Measurements from ENCODE around the gene COPS7A.
"Not testable (repeated sequence)": the region's sequence is repeated elsewhere in the genome, so short reads cannot be mapped to it uniquely, and the experiment has no call there.

COPS7A gene

GRCh38 chr12:6703631-6704030, 20.2 kb upstream of the COPS7A start:
- Histone ChIP-seq H3K27ac (ENCODE audit: low read length) (no peak overlapping the region), H3K36me3 (replicated peaks; ENCODE audit: insufficient read depth, low read length) (no peaks in the 10 kb centered on the region), H3K4me1 (ENCODE audit: low read length) (no peaks in the 10 kb centered on the region), H4K20me1 (ENCODE audit: insufficient read depth, low read length) (no peaks in the 10 kb centered on the region), H3K27me3 (replicated peaks; ENCODE audit: insufficient read depth, low read length) (peaks cover 63% of the 10 kb centered on the region), H2AFZ (ENCODE audit: low read length) (peak overlapping the region; percentile 42; the same call in 1 of the 2 replicates), H3K79me2 (ENCODE audit: low read length) (no peaks in the 10 kb centered on the region), H3F3A (ENCODE audit: insufficient read depth, low read length) (no peaks in the 10 kb centered on the region), H3K9ac (ENCODE audit: low read length) (no peak overlapping the region), H3K4me2 (ENCODE audit: low read depth, low read length) (no peak overlapping the region; the same call in 1 of the 2 replicates), H3K4me3 (ENCODE audit: low read length) (no peak overlapping the region), H3K9me2 (replicated peaks; ENCODE audit: insufficient read depth, low read length) (no peaks in the 10 kb centered on the region), H3K9me3 (replicated peaks; ENCODE audit: insufficient read depth, low read length) (no peaks in the 10 kb centered on the region)
- TF ChIP-seq EZH2 (optimal IDR thresholded peaks at IDR 0.05; ENCODE audit: low read depth, low read length), result no peak
- TF ChIP-seq EZH2phosphoT487 (IDR thresholded peaks at IDR 0.05; ENCODE audit: low read length), result no peak
- 0 out of 2 replicates have a peak, but pooled peaks have one; percentile 3 for TF ChIP-seq CTCF (IDR thresholded peaks at IDR 0.05; ENCODE audit: low read length)
- no peak for DNase-seq

DNA sequence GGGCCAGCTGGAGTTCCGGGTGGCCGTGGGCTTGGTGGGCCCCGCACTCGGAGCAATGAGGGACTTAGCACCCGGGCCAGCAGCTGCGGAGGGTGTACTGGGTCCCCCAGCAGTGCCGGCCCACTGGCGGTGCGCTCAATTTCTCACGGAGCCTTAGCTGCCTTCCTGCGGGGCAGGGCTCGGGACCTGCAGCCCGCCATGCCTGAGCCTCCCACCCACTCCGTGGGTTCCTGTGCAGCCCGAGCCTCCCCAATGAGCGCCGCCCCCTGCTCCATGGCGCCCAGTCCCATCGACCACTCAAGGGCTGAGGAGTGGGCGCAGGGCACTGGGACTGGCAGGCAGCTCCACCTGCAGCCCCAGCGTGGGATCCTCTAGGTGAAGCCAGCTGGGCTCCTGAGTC, 15.5 kb upstream of the COPS7A start:
- H3F3A ChIP-seq (ENCODE audit: insufficient read depth, low read length); H3K9me3 ChIP-seq (replicated peaks; ENCODE audit: insufficient read depth, low read length); H3K4me1 ChIP-seq (ENCODE audit: low read length); H3K4me2 ChIP-seq (ENCODE audit: low read depth, low read length); H4K20me1 ChIP-seq (ENCODE audit: insufficient read depth, low read length); H3K27ac ChIP-seq (ENCODE audit: low read length); DNase-seq; H2AFZ ChIP-seq (ENCODE audit: low read length); H3K9ac ChIP-seq (ENCODE audit: low read length); H3K79me2 ChIP-seq (ENCODE audit: low read length); H3K36me3 ChIP-seq (replicated peaks; ENCODE audit: insufficient read depth, low read length); H3K4me3 ChIP-seq (ENCODE audit: low read length); H3K9me2 ChIP-seq (replicated peaks; ENCODE audit: insufficient read depth, low read length): not testable (repeated sequence)
- H3K27me3 ChIP-seq (replicated peaks; ENCODE audit: insufficient read depth, low read length), result peaks cover 19% of the 10 kb centered on the region

GRCh38 chr12:6708960-6709394, 14.9 kb upstream of the COPS7A start:
- Histone ChIP-seq H3K27me3 (replicated peaks; ENCODE audit: insufficient read depth, low read length) (peaks cover 13% of the 10 kb centered on the region), H4K20me1 (ENCODE audit: insufficient read depth, low read length) (no peaks in the 10 kb centered on the region), H3K27ac (ENCODE audit: low read length) (no peak overlapping the region), H3K9ac (ENCODE audit: low read length) (no peak overlapping the region), H3F3A (ENCODE audit: insufficient read depth, low read length) (no peaks in the 10 kb centered on the region), H2AFZ (ENCODE audit: low read length) (no peak overlapping the region), H3K4me1 (ENCODE audit: low read length) (no peaks in the 10 kb centered on the region), H3K9me2 (replicated peaks; ENCODE audit: insufficient read depth, low read length) (no peaks in the 10 kb centered on the region), H3K4me2 (ENCODE audit: low read depth, low read length) (no peak overlapping the region), H3K36me3 (replicated peaks; ENCODE audit: insufficient read depth, low read length) (no peaks in the 10 kb centered on the region), H3K9me3 (replicated peaks; ENCODE audit: insufficient read depth, low read length) (no peaks in the 10 kb centered on the region), H3K79me2 (ENCODE audit: low read length) (no peaks in the 10 kb centered on the region), H3K4me3 (ENCODE audit: low read length) (no peak overlapping the region)
- TF ChIP-seq EZH2 (optimal IDR thresholded peaks at IDR 0.05; ENCODE audit: low read depth, low read length), result no peak
- no peak for TF ChIP-seq EZH2phosphoT487 (IDR thresholded peaks at IDR 0.05; ENCODE audit: low read length)
- TF ChIP-seq CTCF (IDR thresholded peaks at IDR 0.05; ENCODE audit: low read length), result no peak
- no peak for DNase-seq

DNA sequence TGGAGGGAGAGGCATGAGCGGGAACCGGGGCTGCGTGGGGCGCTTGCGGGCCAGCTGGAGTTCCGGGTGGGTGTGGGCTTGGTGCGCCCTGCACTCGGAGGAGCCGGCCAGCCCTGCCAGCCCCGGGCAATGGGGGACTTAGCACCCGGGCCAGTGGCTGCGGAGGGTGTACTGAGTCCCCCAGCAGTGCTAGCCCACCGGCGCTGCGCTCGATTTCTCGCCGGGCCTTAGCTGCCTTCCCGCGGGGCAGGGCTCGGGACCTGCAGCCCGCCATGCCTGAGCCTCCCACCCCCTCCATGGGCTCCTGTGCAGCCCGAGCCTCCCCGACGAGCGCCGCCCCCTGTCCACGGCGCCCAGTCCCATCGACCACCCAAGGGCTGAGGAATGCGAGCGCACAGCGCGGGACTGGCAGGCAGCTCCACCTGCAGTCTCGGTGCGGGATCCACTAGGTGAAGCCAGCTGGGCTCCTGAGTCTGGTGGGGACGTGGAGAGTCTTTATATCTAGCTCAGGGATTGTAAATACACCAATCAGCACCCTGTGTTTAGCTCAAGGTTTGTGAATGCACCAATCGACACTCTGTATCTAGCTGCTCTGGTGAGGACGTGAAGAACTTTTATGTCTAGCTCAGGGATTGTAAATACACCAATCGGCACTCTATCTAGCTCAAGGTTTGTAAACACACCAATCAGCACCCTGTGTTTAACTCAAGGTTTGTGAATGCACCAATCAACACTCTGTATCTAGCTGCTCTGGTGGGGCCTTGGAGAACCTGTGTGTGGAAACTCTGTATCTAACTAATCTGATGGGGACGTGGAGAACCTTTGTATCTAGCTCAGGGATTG, 7.6 kb upstream of the COPS7A start:
- H3F3A ChIP-seq (ENCODE audit: insufficient read depth, low read length); H3K27me3 ChIP-seq (replicated peaks; ENCODE audit: insufficient read depth, low read length); H2AFZ ChIP-seq (ENCODE audit: low read length): not testable (repeated sequence)

More for the DNA sequence above, 7.6 kb upstream of the COPS7A start:
- not testable (repeated sequence) for H3K9ac ChIP-seq (ENCODE audit: low read length); H3K36me3 ChIP-seq (replicated peaks; ENCODE audit: insufficient read depth, low read length); H3K4me2 ChIP-seq (ENCODE audit: low read depth, low read length); DNase-seq; H3K4me3 ChIP-seq (ENCODE audit: low read length); H3K4me1 ChIP-seq (ENCODE audit: low read length); H3K9me2 ChIP-seq (replicated peaks; ENCODE audit: insufficient read depth, low read length); H3K27ac ChIP-seq (ENCODE audit: low read length); H3K9me3 ChIP-seq (replicated peaks; ENCODE audit: insufficient read depth, low read length); H4K20me1 ChIP-seq (ENCODE audit: insufficient read depth, low read length); H3K79me2 ChIP-seq (ENCODE audit: low read length)
